Upper lobe of left lung (tissue), 4 donors: Measurements from ENCODE around the gene RPUSD3.

Source experiments
- EP300 ChIP-seq, 4 donors: sonication (generic); formaldehyde crosslinking; IDR thresholded peaks; one replicate each; pipeline ENCODE4 v1.5.1; 2017; ENCODE audit warnings: antibody characterized with exemption in 4 of 4, control low read depth in 2 of 4
- POLR2A ChIP-seq, 4 donors: fragments of 450-650 bp; IDR thresholded peaks; one replicate each; pipeline ENCODE4 v1.5.1; 2016 to 2017; ENCODE audit warnings: antibody characterized with exemption in 4 of 4, mild to moderate bottlenecking in 2 of 4
- POLR2AphosphoS5 ChIP-seq, 2 donors: sonication (generic); formaldehyde crosslinking; IDR thresholded peaks; one replicate each; pipeline ENCODE4 v1.5.1; 2017; ENCODE audit warnings: antibody characterized with exemption in 2 of 2
- TF ChIP-seq, protein P1 (sequence below), 6 experiments: fragments of 450-650 bp in 4 of 6; fragments of 200-600 bp in 2 of 6; sonication (generic) in 2 of 6; IDR thresholded peaks; one replicate each; pipeline ENCODE4 v1.5.1; 2016 to 2019; ENCODE audit warnings: antibody characterized with exemption in 6 of 6

DNA sequence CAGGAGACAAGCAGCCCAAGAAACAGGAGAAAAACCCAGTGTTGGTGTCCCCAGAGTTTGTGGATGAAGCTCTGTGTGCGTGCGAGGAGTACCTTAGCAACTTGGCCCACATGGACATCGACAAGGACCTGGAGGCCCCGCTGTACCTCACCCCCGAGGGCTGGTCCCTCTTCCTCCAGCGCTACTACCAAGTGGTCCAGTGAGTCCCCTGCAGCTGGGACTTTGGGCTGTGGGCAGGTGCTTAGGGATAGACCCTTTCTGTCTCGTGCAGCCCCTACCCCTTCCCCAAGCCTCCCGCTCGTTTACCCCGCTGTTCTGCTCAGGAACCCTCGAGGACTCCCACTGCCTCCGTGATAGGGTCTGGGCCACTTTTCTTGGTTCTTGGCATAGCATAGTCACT is 23.3 kb downstream of the RPUSD3 start:
- TF ChIP-seq POLR2A (IDR thresholded peaks at IDR 0.05) (no peak), POLR2AphosphoS5 (IDR thresholded peaks at IDR 0.05) (no peak), EP300 (IDR thresholded peaks at IDR 0.05) (no peak)
- TF ChIP-seq, protein P1, sequence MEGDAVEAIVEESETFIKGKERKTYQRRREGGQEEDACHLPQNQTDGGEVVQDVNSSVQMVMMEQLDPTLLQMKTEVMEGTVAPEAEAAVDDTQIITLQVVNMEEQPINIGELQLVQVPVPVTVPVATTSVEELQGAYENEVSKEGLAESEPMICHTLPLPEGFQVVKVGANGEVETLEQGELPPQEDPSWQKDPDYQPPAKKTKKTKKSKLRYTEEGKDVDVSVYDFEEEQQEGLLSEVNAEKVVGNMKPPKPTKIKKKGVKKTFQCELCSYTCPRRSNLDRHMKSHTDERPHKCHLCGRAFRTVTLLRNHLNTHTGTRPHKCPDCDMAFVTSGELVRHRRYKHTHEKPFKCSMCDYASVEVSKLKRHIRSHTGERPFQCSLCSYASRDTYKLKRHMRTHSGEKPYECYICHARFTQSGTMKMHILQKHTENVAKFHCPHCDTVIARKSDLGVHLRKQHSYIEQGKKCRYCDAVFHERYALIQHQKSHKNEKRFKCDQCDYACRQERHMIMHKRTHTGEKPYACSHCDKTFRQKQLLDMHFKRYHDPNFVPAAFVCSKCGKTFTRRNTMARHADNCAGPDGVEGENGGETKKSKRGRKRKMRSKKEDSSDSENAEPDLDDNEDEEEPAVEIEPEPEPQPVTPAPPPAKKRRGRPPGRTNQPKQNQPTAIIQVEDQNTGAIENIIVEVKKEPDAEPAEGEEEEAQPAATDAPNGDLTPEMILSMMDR (IDR thresholded peaks at IDR 0.05): no peak
